Measurements from ENCODE around the gene BCCIP.

Gene BCCIP

GRCh38 chr10:125799451-125800182 lies 23.7 kb upstream of the BCCIP start:
- no peak for DNase-seq

- DNase-seq = no peak
Observed at GRCh38 chr10:125801574-125801973, 21.8 kb upstream of the BCCIP start.

- no peak for DNase-seq
Observed at GRCh38 chr10:125802131-125802530, 21.2 kb upstream of the BCCIP start.

- DNase-seq = no peak
Observed at GRCh38 chr10:125802739-125803138, 20.6 kb upstream of the BCCIP start.

GRCh38 chr10:125808047-125808446 lies 15.3 kb upstream of the BCCIP start:
- DNase-seq = no peak

- no peak for DNase-seq
Observed at GRCh38 chr10:125811251-125811650, 12.1 kb upstream of the BCCIP start.

GRCh38 chr10:125812128-125812750 lies 11.1 kb upstream of the BCCIP start:
- no peak for DNase-seq

GRCh38 chr10:125815764-125816163 lies 7.6 kb upstream of the BCCIP start:
- DNase-seq = no peak

GRCh38 chr10:125816548-125816947 lies 6.8 kb upstream of the BCCIP start:
- no peak for DNase-seq

- DNase-seq = no peak
Observed at GRCh38 chr10:125817337-125817946, 5.9 kb upstream of the BCCIP start.

- DNase-seq = no peak
Observed at GRCh38 chr10:125820701-125821100, 2.6 kb upstream of the BCCIP start.

GRCh38 chr10:125823663-125824251 lies 411 bp downstream of the BCCIP start:
- no peak for DNase-seq

- DNase-seq = no peak
Observed at GRCh38 chr10:125824736-125825135, 1.4 kb downstream of the BCCIP start.

GRCh38 chr10:125827133-125827532 lies 3.8 kb downstream of the BCCIP start:
- DNase-seq = no peak

GRCh38 chr10:125828311-125828710 lies 5.0 kb downstream of the BCCIP start:
- no peak for DNase-seq

- DNase-seq = no peak
Observed at GRCh38 chr10:125836746-125837145, 13.4 kb downstream of the BCCIP start.

- no peak for DNase-seq
Observed at GRCh38 chr10:125838802-125839575, 15.6 kb downstream of the BCCIP start.

- no peak for DNase-seq
Observed at GRCh38 chr10:125840406-125840805, 17.1 kb downstream of the BCCIP start.

GRCh38 chr10:125840955-125841354 lies 17.6 kb downstream of the BCCIP start:
- no peak for DNase-seq

- DNase-seq = no peak
Observed at GRCh38 chr10:125843603-125844329, 20.4 kb downstream of the BCCIP start.

GRCh38 chr10:125844751-125845221 lies 21.4 kb downstream of the BCCIP start:
- DNase-seq = no peak

GRCh38 chr10:125845617-125846016 lies 22.3 kb downstream of the BCCIP start:
- no peak for DNase-seq

All from NCI-H1436 (cell line).